NB4 (cell line): ENCODE results near the gene MACROD2.

Source experiments
- TF ChIP-seq, protein P1 (sequence below): IDR thresholded peaks from one replicate; pipeline ENCODE4 v1.5.1; 2012; ENCODE audit warnings: low read depth, low read length
- TF ChIP-seq, protein P2 (sequence below): IDR thresholded peaks from 2 replicates; pipeline ENCODE4 v1.6.1; 2011; ENCODE audit warnings: low read depth, low read length

DNA sequence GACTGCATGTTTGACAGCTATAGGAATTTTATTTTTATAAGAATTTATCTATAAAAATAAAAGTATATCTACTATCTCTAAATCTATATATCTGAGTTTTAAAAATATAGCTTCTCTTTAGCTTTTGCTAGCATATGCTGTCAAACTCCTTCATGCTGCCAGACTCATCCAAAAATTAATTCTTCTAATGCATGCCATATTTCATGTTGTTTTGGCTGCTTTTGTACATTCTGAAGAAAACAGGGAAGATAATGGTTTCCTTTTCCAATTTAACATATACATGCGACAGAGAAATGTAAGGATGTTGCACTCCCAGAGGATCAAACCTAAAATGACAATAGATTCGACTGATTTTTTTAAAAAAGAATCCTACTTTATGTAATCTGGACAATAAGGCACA is 919.3 kb downstream of the MACROD2 start:
- TF ChIP-seq, protein P1, sequence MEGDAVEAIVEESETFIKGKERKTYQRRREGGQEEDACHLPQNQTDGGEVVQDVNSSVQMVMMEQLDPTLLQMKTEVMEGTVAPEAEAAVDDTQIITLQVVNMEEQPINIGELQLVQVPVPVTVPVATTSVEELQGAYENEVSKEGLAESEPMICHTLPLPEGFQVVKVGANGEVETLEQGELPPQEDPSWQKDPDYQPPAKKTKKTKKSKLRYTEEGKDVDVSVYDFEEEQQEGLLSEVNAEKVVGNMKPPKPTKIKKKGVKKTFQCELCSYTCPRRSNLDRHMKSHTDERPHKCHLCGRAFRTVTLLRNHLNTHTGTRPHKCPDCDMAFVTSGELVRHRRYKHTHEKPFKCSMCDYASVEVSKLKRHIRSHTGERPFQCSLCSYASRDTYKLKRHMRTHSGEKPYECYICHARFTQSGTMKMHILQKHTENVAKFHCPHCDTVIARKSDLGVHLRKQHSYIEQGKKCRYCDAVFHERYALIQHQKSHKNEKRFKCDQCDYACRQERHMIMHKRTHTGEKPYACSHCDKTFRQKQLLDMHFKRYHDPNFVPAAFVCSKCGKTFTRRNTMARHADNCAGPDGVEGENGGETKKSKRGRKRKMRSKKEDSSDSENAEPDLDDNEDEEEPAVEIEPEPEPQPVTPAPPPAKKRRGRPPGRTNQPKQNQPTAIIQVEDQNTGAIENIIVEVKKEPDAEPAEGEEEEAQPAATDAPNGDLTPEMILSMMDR: no peak
- TF ChIP-seq, protein P2, sequence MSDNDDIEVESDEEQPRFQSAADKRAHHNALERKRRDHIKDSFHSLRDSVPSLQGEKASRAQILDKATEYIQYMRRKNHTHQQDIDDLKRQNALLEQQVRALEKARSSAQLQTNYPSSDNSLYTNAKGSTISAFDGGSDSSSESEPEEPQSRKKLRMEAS: no peak
